ENCODE results near the gene LRRFIP1.
"Not testable (repeated sequence)": the region's sequence is repeated elsewhere in the genome, so short reads cannot be mapped to it uniquely, and the experiment has no call there.

Gene LRRFIP1

GRCh38 chr2:237743561-237744269 lies 116.3 kb downstream of the LRRFIP1 start:
- DNase-seq (ENCODE audit: low read depth in 2 of 2), result no peak

- no peak for DNase-seq (ENCODE audit: low read depth in 2 of 2)
Observed at GRCh38 chr2:237744270-237744612, 116.9 kb downstream of the LRRFIP1 start.

- DNase-seq (ENCODE audit: low read depth in 2 of 2), result peak; percentile 41 to 55
Observed at GRCh38 chr2:237744613-237745249, 117.3 kb downstream of the LRRFIP1 start.

- DNase-seq (ENCODE audit: low read depth in 2 of 2), result no peak
Observed at GRCh38 chr2:237745250-237745613, 117.8 kb downstream of the LRRFIP1 start.

- DNase-seq (ENCODE audit: low read depth in 2 of 2), result no peak
Observed at GRCh38 chr2:237746302-237747080, 119.1 kb downstream of the LRRFIP1 start.

GRCh38 chr2:237747189-237747588 lies 119.8 kb downstream of the LRRFIP1 start:
- DNase-seq (ENCODE audit: low read depth in 2 of 2), result no peak

GRCh38 chr2:237749002-237749401 lies 121.6 kb downstream of the LRRFIP1 start:
- DNase-seq (ENCODE audit: low read depth in 2 of 2), result no peak

DNA sequence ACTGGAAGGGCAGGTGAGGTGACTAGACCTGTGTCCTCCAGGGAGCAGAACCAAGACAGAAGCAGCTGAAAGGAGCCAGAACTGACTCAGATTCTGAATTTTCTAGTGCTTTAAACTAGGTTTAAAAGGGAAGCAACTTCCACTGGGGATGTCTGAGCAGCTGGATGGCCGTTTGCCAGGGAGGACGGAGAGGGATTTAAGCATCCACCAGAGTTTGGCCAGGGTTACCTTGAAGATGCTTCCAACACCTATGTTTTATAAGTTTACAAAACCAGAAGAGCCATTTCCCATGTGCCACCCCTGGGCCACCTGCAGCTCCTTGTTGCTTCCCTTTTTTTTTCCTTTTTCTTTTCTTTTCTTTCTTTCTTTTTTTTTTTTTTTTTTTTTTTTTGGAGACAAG lies 122.6 kb downstream of the LRRFIP1 start:
- DNase-seq (ENCODE audit: low read depth in 2 of 2), result no peak

- DNase-seq (ENCODE audit: low read depth in 2 of 2), result not testable (repeated sequence)
Observed at GRCh38 chr2:237750441-237750840, 123.1 kb downstream of the LRRFIP1 start.

DNA sequence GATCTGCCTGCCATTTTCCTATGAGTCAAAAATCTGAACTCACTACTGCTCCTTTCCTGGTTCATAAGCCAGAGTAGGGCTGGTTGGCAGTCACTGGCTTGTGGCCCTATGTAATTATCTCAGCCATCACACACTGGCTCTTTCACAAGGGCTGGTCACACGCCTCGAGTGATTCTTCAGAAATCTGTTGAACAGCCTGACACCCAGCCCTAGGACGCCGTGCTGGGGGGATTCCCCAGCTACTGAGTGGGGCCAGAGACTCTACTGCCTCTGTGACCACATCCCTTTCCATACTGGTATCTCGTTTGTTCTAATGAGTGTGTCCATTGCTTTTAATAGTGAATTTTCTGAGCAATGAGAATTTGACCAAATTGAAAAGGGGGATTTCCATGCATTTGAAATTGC lies 125.4 kb downstream of the LRRFIP1 start:
- no peak for DNase-seq (ENCODE audit: low read depth in 2 of 2)

- no peak for DNase-seq (ENCODE audit: low read depth in 2 of 2)
Observed at GRCh38 chr2:237754182-237754581, 126.8 kb downstream of the LRRFIP1 start.

GRCh38 chr2:237754626-237755248 lies 127.3 kb downstream of the LRRFIP1 start:
- DNase-seq (ENCODE audit: low read depth in 2 of 2), result no peak

DNA sequence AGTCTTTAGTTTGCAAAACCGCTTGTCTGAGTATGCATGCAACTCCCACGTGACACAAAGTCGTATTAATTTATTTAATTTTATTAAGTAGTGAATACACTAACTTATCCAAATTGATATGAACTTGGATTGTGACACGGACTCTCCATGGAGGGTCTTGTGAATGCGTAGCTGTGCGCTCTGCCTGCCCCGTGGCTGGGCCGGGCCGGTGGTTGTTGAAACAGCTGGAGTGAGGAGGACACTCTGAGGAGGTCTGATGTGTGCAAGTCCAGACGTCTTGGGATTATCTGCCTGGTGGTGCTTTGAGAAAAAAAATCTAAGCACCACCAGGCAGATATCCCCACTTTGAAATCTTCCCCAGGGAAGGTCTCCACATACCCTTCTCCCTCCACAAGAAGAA lies 130.2 kb downstream of the LRRFIP1 start:
- DNase-seq (ENCODE audit: low read depth in 2 of 2), result no peak

DNA sequence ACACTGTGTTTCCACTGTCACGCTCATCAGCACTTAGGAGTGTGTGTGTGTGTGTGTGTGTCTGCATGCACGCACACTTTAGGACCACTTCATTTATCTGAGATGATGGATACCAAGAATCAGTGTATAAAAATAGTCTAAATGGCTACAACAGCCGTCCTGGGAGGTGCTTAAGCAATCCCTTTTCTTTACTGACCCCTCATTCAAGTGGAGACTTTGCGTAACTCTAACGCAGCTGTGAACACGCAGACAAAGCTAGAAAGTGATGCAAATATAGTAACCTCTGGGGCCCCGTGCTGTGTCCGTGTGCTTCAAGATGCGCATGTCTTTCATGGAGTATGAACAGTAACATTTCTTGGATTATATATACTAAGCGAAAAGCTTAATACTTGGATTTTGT lies 130.8 kb downstream of the LRRFIP1 start:
- no peak for DNase-seq (ENCODE audit: low read depth in 2 of 2)

- DNase-seq (ENCODE audit: low read depth in 2 of 2), result no peak
Observed at GRCh38 chr2:237759176-237759575, 131.8 kb downstream of the LRRFIP1 start.

DNA sequence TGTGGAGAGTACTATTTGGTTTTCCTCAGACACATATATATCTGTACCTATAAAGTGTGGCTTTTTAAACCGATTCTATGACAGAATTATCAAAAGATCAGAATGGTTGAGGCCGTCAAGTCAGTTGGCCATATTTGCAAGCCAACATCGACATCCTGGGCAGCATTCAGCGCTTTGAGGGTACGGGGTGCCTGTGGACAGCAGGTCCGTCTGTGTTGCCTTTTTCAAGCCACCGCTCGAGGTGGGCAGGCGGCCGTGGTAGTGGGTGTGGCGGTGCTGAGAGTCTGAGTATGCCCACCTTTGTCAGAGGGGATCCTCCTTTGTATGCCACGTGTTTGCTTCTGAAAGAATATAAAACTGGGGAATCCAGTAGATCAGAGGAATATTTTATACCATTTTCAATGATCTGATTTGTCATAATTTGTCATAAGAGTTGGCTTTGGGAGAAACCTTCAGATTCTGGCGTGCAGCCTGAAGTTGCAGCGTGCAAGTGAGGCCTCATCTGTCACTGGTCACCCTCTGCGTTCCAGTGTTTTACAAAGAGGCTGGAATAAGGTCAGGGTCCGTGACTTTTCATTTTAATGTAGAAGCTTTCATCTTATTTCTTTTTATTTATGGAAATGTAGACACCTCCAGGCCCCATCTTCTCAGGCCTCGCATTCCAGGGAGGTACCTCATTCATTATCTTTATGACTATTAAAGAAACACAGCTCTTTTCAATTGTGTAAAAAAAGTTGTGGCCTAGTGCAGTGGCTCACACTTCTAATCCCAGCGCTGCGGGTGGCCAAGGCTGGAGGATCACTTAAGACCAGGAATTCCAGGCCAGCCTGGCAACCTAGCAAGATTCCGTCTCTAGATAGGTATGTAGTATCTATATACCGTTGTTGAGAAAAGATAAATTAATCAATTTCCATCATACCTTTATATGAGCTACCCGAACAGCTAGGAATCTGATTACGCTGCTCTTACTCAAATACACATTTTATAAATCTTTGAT lies 133.4 kb downstream of the LRRFIP1 start:
- no peak for DNase-seq (ENCODE audit: low read depth in 2 of 2)

DNA sequence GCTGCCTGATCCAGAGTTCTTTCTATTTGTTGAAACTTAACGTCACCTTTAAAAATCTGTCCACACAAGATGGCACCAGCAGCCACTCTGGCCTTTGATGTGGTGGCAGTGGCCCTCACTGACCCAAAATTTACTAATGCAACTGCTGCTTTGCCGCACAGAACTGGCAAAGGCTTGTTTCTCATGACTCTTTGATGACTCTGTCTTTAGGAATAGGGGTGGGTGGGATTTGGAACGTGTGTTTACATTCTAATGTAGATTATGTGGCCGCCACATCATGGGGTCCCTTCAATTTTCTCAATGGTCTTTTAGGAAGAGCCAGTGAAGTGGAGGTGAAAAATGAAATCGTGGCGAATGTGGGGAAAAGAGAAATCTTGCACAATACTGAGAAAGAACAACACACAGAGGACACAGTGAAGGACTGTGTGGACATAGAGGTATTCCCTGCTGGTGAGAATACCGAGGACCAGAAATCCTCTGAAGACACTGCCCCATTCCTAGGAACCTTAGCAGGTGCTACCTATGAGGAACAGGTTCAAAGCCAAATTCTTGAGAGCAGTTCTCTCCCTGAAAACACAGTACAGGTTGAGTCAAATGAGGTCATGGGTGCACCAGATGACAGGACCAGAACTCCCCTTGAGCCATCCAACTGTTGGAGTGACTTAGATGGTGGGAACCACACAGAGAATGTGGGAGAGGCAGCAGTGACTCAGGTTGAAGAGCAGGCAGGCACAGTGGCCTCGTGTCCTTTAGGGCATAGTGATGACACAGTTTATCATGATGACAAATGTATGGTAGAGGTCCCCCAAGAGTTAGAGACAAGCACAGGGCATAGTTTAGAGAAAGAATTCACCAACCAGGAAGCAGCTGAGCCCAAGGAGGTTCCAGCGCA lies 135.2 kb downstream of the LRRFIP1 start:
- DNase-seq (ENCODE audit: low read depth in 2 of 2), result not testable (repeated sequence)

- no peak for DNase-seq (ENCODE audit: low read depth in 2 of 2)
Observed at GRCh38 chr2:237763812-237764211, 136.4 kb downstream of the LRRFIP1 start.

DNA sequence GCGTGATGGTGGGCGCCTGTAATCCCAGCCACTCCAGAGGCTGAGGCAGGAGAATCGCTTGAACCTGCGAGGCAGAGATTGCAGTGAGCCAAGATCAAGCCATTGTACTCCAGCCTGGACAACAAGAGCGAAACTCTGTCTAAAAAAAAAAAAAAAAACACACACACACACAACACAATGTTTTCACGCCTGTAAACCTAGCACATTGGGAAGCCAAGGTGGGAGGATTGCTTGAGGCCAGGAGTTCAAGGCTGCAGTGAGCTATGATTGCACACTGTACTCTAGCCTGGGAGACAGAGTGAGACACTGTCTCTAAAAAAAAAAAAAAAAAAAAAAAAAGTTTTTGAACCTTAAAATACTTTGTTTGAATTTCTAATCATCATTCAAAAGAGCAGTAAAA lies 137.7 kb downstream of the LRRFIP1 start:
- DNase-seq (ENCODE audit: low read depth in 2 of 2), result not testable (repeated sequence)

- DNase-seq (ENCODE audit: low read depth in 2 of 2), result no peak
Observed at GRCh38 chr2:237765875-237766274, 138.5 kb downstream of the LRRFIP1 start.
